ENCODE results near the gene ARHGDIG.

ARHGDIG gene

DNA sequence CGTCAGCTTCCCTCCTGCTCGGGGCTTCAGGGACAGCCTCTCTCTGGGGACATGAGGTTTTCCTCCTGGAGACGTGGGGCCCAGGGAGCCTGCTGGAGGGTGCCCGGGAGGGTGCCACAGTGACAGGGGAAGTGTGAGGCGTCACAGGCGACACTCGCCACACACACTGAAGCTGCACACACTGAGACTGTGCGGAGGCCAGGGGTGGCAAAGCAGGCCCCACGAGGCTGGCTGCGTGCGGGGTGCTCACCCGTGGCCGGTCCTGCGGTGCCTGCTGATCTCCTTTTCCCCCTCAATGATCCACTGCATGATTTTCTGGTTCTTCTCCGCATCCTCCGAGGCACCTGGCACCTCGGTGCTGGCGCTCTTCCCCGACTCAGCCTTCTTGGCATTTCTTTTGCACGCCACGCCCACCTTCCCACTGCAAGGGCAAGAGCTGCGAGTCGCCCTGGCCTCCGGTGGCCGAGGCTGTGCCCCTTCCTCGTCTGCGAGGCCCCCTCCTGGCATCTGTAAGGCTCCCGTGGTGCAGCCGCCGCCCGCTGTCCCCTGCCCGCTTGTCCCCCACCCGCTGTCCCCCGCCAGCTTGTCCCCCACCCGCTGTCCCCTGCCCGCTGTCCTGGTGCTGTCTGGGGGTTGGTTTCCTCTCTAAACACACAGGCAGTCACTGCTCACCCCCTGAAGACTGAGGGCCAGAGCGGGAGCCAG is 16.6 kb downstream of the ARHGDIG start:
- Histone ChIP-seq H3K4me3 (ENCODE audit: low read length) (no peak overlapping the region), H3K4me1 (ENCODE audit: low read length) (no peaks in the 10 kb centered on the region), H3K9ac (ENCODE audit: low read length) (no peak overlapping the region), H3K79me2 (ENCODE audit: low read length) (no peaks in the 10 kb centered on the region), H3K4me2 (ENCODE audit: low read length) (no peak overlapping the region), H3K27ac (ENCODE audit: low read length) (no peak overlapping the region), H4K20me1 (ENCODE audit: insufficient read depth, low read length) (no peaks in the 10 kb centered on the region), H3K36me3 (replicated peaks; ENCODE audit: low read depth, low read length) (no peaks in the 10 kb centered on the region), H3K9me3 (ENCODE audit: insufficient read depth, low read length) (no peaks in the 10 kb centered on the region), H2AFZ (ENCODE audit: low read depth, low read length) (no peak overlapping the region), H3K27me3 (ENCODE audit: low read depth, low read length) (no peaks in the 10 kb centered on the region)
- TF ChIP-seq, protein P1, sequence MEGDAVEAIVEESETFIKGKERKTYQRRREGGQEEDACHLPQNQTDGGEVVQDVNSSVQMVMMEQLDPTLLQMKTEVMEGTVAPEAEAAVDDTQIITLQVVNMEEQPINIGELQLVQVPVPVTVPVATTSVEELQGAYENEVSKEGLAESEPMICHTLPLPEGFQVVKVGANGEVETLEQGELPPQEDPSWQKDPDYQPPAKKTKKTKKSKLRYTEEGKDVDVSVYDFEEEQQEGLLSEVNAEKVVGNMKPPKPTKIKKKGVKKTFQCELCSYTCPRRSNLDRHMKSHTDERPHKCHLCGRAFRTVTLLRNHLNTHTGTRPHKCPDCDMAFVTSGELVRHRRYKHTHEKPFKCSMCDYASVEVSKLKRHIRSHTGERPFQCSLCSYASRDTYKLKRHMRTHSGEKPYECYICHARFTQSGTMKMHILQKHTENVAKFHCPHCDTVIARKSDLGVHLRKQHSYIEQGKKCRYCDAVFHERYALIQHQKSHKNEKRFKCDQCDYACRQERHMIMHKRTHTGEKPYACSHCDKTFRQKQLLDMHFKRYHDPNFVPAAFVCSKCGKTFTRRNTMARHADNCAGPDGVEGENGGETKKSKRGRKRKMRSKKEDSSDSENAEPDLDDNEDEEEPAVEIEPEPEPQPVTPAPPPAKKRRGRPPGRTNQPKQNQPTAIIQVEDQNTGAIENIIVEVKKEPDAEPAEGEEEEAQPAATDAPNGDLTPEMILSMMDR (IDR thresholded peaks at IDR 0.05; ENCODE audit: low read depth, low read length): no peak
- TF ChIP-seq EZH2phosphoT487 (IDR thresholded peaks at IDR 0.05; ENCODE audit: low read depth): no peak

DNA sequence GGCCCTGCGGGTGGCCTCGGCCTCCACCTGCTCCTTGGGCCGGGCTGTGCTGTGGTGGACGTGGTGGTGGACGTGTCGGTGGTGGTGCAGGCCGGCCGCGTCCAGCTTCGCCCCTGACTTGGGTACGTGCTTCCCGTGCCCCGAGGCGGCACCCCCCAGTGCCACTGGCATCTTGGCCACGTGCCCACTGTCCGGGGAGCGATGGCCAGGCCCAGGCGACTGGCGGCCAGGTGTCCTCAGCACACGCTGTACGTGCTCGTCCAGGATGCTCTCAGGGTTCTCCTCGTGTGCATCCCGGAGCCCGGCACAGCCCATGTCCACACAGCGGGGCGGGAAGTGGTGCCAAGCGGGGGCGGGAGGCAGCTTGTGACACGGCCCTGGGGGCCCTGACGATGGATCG is 17.4 kb downstream of the ARHGDIG start:
- Histone ChIP-seq H3K27ac (ENCODE audit: low read length) (no peak overlapping the region), H3K4me3 (ENCODE audit: low read length) (no peak overlapping the region), H4K20me1 (ENCODE audit: insufficient read depth, low read length) (no peaks in the 10 kb centered on the region), H3K36me3 (replicated peaks; ENCODE audit: low read depth, low read length) (no peaks in the 10 kb centered on the region), H3K4me1 (ENCODE audit: low read length) (no peaks in the 10 kb centered on the region), H3K9ac (ENCODE audit: low read length) (no peak overlapping the region), H3K9me3 (ENCODE audit: insufficient read depth, low read length) (no peaks in the 10 kb centered on the region), H3K79me2 (ENCODE audit: low read length) (no peaks in the 10 kb centered on the region), H3K27me3 (ENCODE audit: low read depth, low read length) (no peaks in the 10 kb centered on the region), H2AFZ (ENCODE audit: low read depth, low read length) (no peak overlapping the region), H3K4me2 (ENCODE audit: low read length) (no peak overlapping the region)
- TF ChIP-seq, protein P1 (IDR thresholded peaks at IDR 0.05; ENCODE audit: low read depth, low read length): no peak
- no peak for TF ChIP-seq EZH2phosphoT487 (IDR thresholded peaks at IDR 0.05; ENCODE audit: low read depth)

DNA sequence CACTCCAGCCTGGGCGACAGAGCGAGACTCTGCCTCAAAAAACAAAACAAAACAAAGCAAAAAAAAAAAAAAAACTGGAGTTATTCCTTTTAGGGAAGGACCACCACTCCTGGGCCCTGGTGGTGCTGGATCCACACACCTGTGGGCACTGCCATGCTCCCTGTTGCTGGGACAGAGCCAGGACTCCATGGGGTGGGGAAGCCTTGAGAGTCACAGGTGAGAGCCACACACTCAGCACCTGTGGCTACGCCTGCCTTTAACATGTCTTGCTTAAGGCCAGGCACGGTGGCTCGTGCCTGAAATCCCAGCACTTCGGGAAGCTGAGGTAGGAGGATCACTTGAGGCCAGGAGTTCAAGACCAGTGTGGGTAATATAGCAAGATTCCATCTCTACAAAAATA is 20.8 kb downstream of the ARHGDIG start:
- Histone ChIP-seq H3K4me1 (ENCODE audit: low read length) (no peaks in the 10 kb centered on the region), H3K36me3 (replicated peaks; ENCODE audit: low read depth, low read length) (peaks cover under 1% of the 10 kb centered on the region), H3K9me3 (ENCODE audit: insufficient read depth, low read length) (no peaks in the 10 kb centered on the region), H3K27me3 (ENCODE audit: low read depth, low read length) (no peaks in the 10 kb centered on the region), H3K9ac (ENCODE audit: low read length) (no peak overlapping the region), H3K27ac (ENCODE audit: low read length) (no peak overlapping the region), H2AFZ (ENCODE audit: low read depth, low read length) (no peak overlapping the region), H3K79me2 (ENCODE audit: low read length) (no peaks in the 10 kb centered on the region), H3K4me2 (ENCODE audit: low read length) (no peak overlapping the region), H3K4me3 (ENCODE audit: low read length) (no peak overlapping the region), H4K20me1 (ENCODE audit: insufficient read depth, low read length) (no peaks in the 10 kb centered on the region)
- TF ChIP-seq EZH2phosphoT487 (IDR thresholded peaks at IDR 0.05; ENCODE audit: low read depth): no peak
- TF ChIP-seq, protein P1 (IDR thresholded peaks at IDR 0.05; ENCODE audit: low read depth, low read length): no peak

DNA sequence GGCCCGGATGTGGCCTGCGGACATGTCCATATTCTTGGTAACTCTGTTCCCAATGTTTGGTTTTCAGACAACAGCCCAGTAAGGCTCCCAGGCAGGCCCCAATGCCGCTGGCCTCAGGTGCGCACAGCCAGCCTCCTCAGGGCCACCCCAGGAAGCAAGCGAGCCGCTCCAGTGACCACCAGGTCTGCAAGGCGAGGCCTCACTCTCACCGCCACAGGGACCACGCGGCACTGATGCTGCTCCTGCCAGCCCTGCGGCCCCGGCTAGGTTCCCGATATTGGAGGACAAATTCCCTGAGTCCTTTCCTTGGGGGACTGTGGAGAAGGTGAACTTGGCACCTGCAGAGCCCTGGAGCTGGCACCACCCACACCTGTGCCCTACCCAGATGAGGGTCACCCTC is 21.6 kb downstream of the ARHGDIG start:
- H3K27ac ChIP-seq (ENCODE audit: low read length): no peak overlapping the region
- no peak overlapping the region for H2AFZ ChIP-seq (ENCODE audit: low read depth, low read length)
- H3K9ac ChIP-seq (ENCODE audit: low read length): no peak overlapping the region
- no peak overlapping the region for H3K4me2 ChIP-seq (ENCODE audit: low read length)
- H3K79me2 ChIP-seq (ENCODE audit: low read length): no peaks in the 10 kb centered on the region
- H3K9me3 ChIP-seq (ENCODE audit: insufficient read depth, low read length): no peaks in the 10 kb centered on the region
- H3K4me1 ChIP-seq (ENCODE audit: low read length): no peaks in the 10 kb centered on the region
- no peak for TF ChIP-seq EZH2phosphoT487 (IDR thresholded peaks at IDR 0.05; ENCODE audit: low read depth)
- TF ChIP-seq, protein P1 (IDR thresholded peaks at IDR 0.05; ENCODE audit: low read depth, low read length): no peak
- no peak overlapping the region for H3K4me3 ChIP-seq (ENCODE audit: low read length)
- H3K27me3 ChIP-seq (ENCODE audit: low read depth, low read length): no peaks in the 10 kb centered on the region
- H3K36me3 ChIP-seq (replicated peaks; ENCODE audit: low read depth, low read length): peaks cover 5% of the 10 kb centered on the region
- H4K20me1 ChIP-seq (ENCODE audit: insufficient read depth, low read length): no peaks in the 10 kb centered on the region

Measured in OCI-LY3 (cell line).